CD14-positive monocyte (primary cell): ENCODE results near the gene RAB17. TPM values are rescaled to one million over a fixed set of nuclear protein-coding genes. Genes with fewer than 3 reads are reported as not detected.
A peak's percentile ranks its signal among the peaks of the same experiment; 100 is the strongest.

Experiments used
- DNase-seq, 3 donors: peaks; one replicate each; pipeline ENCODE4 v3.0.0-alpha.2; 2011 to 2022
- H2AFZ ChIP-seq: 2 replicates; pipeline ENCODE4 v1.6.0; 2012; ENCODE audit warnings: mild to moderate bottlenecking, low read depth, low read length, inconsistent platforms; ENCODE audit not compliant: insufficient read depth, poor library complexity, severe bottlenecking
- H3K27ac ChIP-seq, 2 donors: 1 replicate in 1 of 2; 2 replicates in 1 of 2; pipeline ENCODE4 v1.5.1; 2012 to 2013; ENCODE audit warnings: low read length in 2 of 2, control low read depth in 1 of 2, inconsistent platforms in 1 of 2, low read depth in 1 of 2, mild to moderate bottlenecking in 1 of 2
- H3K27me3 ChIP-seq, 2 donors: one replicate each; pipeline versions ENCODE4 v1.6.0 to v1.6.1; 2011 to 2013; ENCODE audit warnings: low read length in 2 of 2; ENCODE audit not compliant: control insufficient read depth in 2 of 2, insufficient read depth in 2 of 2
- H3K36me3 ChIP-seq, 2 donors: replicated peaks in 1 of 2; 1 replicate in 1 of 2; 2 replicates in 1 of 2; pipeline versions ENCODE4 v1.5.1 to v1.6.1; 2012 to 2013; ENCODE audit warnings: low read length in 2 of 2, control low read depth in 1 of 2, inconsistent platforms in 1 of 2, mild to moderate bottlenecking in 1 of 2; ENCODE audit not compliant: insufficient read depth in 2 of 2, control insufficient read depth in 1 of 2
- H3K4me1 ChIP-seq, 2 donors: 1 replicate in 1 of 2; 2 replicates in 1 of 2; pipeline versions ENCODE4 v1.5.1 to v1.6.1; 2012 to 2013; ENCODE audit warnings: low read length in 2 of 2, control low read depth in 1 of 2, inconsistent platforms in 1 of 2, mild to moderate bottlenecking in 1 of 2, moderate library complexity in 1 of 2; ENCODE audit not compliant: insufficient read depth in 2 of 2, control insufficient read depth in 1 of 2
- H3K4me2 ChIP-seq: replicated peaks from 2 replicates; pipeline ENCODE3; 2012; ENCODE audit warnings: low read length, moderate library complexity, mild to moderate bottlenecking; ENCODE audit not compliant: poor library complexity, severe bottlenecking; ENCODE audit errors: extremely low read depth
- H3K4me3 ChIP-seq, 3 experiments: fragments of 200-600 bp in 1 of 3; sonication (generic) in 1 of 3; replicated peaks in 1 of 3; 1 replicate in 2 of 3; 2 replicates in 1 of 3; pipeline ENCODE4 v1.5.1; 2011 to 2013; ENCODE audit warnings: low read length in 3 of 3, mild to moderate bottlenecking in 3 of 3, control low read depth in 2 of 3, low read depth in 2 of 3, inconsistent platforms in 1 of 3, moderate library complexity in 1 of 3
- H3K79me2 ChIP-seq: 2 replicates; pipeline ENCODE4 v1.6.0; 2012; ENCODE audit warnings: mild to moderate bottlenecking, control low read depth, inconsistent platforms, low read length, moderate library complexity; ENCODE audit not compliant: insufficient read depth
- H3K9ac ChIP-seq: 2 replicates; pipeline ENCODE4 v1.6.0; 2017; ENCODE audit warnings: low read length, mild to moderate bottlenecking; ENCODE audit not compliant: insufficient read depth, poor library complexity, severe bottlenecking
- H3K9me3 ChIP-seq, 2 donors: replicated peaks in 1 of 2; 1 replicate in 1 of 2; 2 replicates in 1 of 2; pipeline versions ENCODE4 v1.5.1 to v1.6.1; 2012 to 2013; ENCODE audit warnings: low read length in 2 of 2, control low read depth in 1 of 2; ENCODE audit not compliant: control insufficient read depth in 1 of 2, insufficient read depth in 1 of 2
- H4K20me1 ChIP-seq: 2 replicates; pipeline ENCODE4 v1.6.0; 2012; ENCODE audit warnings: mild to moderate bottlenecking, low read length, control low read depth, moderate library complexity; ENCODE audit not compliant: insufficient read depth
- H3K27ac Mint-ChIP-seq, 7 donors: one replicate each; pipeline ENCODE4 v1.8.0; 2020; ENCODE audit warnings: mild to moderate bottlenecking in 7 of 7, mixed read lengths in 7 of 7, moderate library complexity in 6 of 7, inconsistent platforms in 2 of 7
- H3K27me3 Mint-ChIP-seq, 3 donors: one replicate each; pipeline ENCODE4 v1.8.0; 2021 to 2022; ENCODE audit warnings: low read depth in 3 of 3, mild to moderate bottlenecking in 3 of 3, mixed read lengths in 3 of 3, moderate library complexity in 3 of 3, inconsistent platforms in 1 of 3
- H3K36me3 Mint-ChIP-seq, 2 donors: one replicate each; pipeline ENCODE4 v1.8.0; 2020; ENCODE audit warnings: mixed read lengths in 2 of 2, inconsistent platforms in 1 of 2, mild to moderate bottlenecking in 1 of 2
- H3K4me1 Mint-ChIP-seq: one replicate; pipeline ENCODE4 v1.8.0; 2020; ENCODE audit warnings: mild to moderate bottlenecking, mixed read lengths
- H3K4me3 Mint-ChIP-seq, 2 donors: one replicate each; pipeline ENCODE4 v1.8.0; 2020; ENCODE audit warnings: mild to moderate bottlenecking in 2 of 2, mixed read lengths in 2 of 2, moderate library complexity in 1 of 2
- H3K9me3 Mint-ChIP-seq, 7 donors: one replicate each; pipeline ENCODE4 v1.8.0; 2020 to 2022; ENCODE audit warnings: mixed read lengths in 7 of 7, mild to moderate bottlenecking in 6 of 7, moderate library complexity in 6 of 7, inconsistent platforms in 2 of 7
- CTCF ChIP-seq: fragments of 200-600 bp; IDR thresholded peaks from one replicate; pipeline ENCODE4 v1.8.0; 2022; ENCODE audit warnings: antibody characterized with exemption, mild to moderate bottlenecking
- WGBS: methylation state at CpG from one replicate; pipeline ENCODE4 v1.1.5; 2013; ENCODE audit warnings: missing lambda C conversion rate; ENCODE audit not compliant: insufficient coverage; 5-methylcytosine and 5-hydroxymethylcytosine counted together
- intact Hi-C, 2 donors: fragments of 100-400 bp; cut with micrococcal nuclease; formaldehyde crosslinking; loops; one replicate each; pipeline versions ENCODE4 v1.15.0 to v1.15.1; 2023
- polyA plus RNA-seq, 3 donors: library from polyadenylated mRNA; depleted of rRNA in 1 of 3; unstranded in 2 of 3; stranded (reverse) in 1 of 3; fragments of 300-500 nt in 2 of 3; fragments of >200 nt in 1 of 3; fragmentation: Illumina TruSeq in 2 of 3; gene quantifications; 1 replicate in 2 of 3; 2 replicates in 1 of 3; pipeline ENCODE4 v1.2.3, GENCODE V29; 2012 to 2021

Gene RAB17
- polyA plus RNA-seq, 3 donors, result 0.13 to 0.35 TPM; not detected in 1

DNA sequence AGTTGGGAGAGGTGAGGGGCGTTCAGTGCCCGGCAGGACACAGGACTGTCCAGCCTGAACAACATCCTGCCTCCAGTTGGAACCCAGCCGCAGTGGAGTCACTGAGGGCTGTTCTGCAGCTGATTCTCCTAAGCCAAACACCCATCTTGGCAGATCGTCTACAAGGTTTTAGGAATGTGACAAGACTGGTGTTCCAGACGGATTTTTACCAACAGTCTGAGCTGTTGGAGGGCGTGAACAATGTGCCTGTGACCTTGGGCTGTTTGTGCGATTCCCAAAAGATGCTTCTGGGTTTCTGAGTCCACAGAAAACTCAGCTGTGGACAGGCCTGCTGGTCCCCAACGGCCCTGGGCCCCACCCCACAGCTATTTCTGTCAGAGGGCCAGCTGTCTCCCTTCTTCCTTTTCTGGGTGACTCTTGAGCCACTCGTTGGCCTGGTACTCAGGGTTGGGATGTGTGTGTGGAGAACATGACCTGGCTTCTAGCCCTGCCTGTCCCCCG is 42.6 kb upstream of the RAB17 start:
- Histone ChIP-seq H3K27ac (no peak overlapping the region), H3K4me3 (no peak overlapping the region), H2AFZ (no peak overlapping the region), H3K27me3 (peaks cover 8 to 22% of the 10 kb centered on the region in 2 donors), H3K4me2 (no peak overlapping the region), H3K9me3 (no peaks in the 10 kb centered on the region), H3K36me3 (no peaks in the 10 kb centered on the region), H3K9ac (no peak overlapping the region), H3K79me2 (no peaks in the 10 kb centered on the region), H3K4me1 (peaks cover 9 to 13% of the 10 kb centered on the region in 2 donors), H4K20me1 (peaks cover 4% of the 10 kb centered on the region)
- no peak for TF ChIP-seq CTCF
- 71% methylated on average over 9 of the region's 10 CpGs for WGBS
- Mint-ChIP-seq H3K4me3 (no peak overlapping the region), H3K27me3 (peaks cover 23 to 46% (median 37%) of the 10 kb centered on the region in 3 donors), H3K4me1 (peaks cover 26% of the 10 kb centered on the region), H3K9me3 (peaks cover 4 to 9% (median 7%) of the 10 kb centered on the region in 7 donors), H3K27ac (no peak overlapping the region), H3K36me3 (peaks cover 28 to 34% of the 10 kb centered on the region in 2 donors)
- intact Hi-C loops, result loop anchor here in 1 of 2 donors (5.0 kb wide), 1 partner anchor 34 kb away; no protein-coding TSS in a partner anchor
- DNase-seq, result no peak

- H3K9ac ChIP-seq, result no peak overlapping the region
- no peak overlapping the region for H2AFZ ChIP-seq
- no peak overlapping the region for H3K27ac ChIP-seq
- intact Hi-C loops, result loop anchor here in 1 of 2 donors (5.0 kb wide), 1 partner anchor 35 kb away; no protein-coding TSS in a partner anchor
- no peaks in the 10 kb centered on the region for H3K9me3 ChIP-seq
- WGBS, result 90% methylated on average over 18 of the region's 19 CpGs
- Mint-ChIP-seq H3K4me1 (peaks cover 29% of the 10 kb centered on the region), H3K36me3 (peaks cover 28 to 35% of the 10 kb centered on the region in 2 donors), H3K9me3 (peaks cover 4 to 10% (median 7%) of the 10 kb centered on the region in 7 donors), H3K4me3 (no peak overlapping the region), H3K27ac (peak overlapping the region in 1 of 7 donors; percentile 72), H3K27me3 (peaks cover 23 to 51% (median 36%) of the 10 kb centered on the region in 3 donors)
- H3K4me1 ChIP-seq, result peaks cover 12 to 19% of the 10 kb centered on the region in 2 donors
- peaks cover 4% of the 10 kb centered on the region for H4K20me1 ChIP-seq
- no peak for TF ChIP-seq CTCF
- no peaks in the 10 kb centered on the region for H3K36me3 ChIP-seq
- no peak for DNase-seq
- no peak overlapping the region for H3K4me3 ChIP-seq
- peaks cover 9 to 25% of the 10 kb centered on the region in 2 donors for H3K27me3 ChIP-seq
- no peak overlapping the region for H3K4me2 ChIP-seq
- H3K79me2 ChIP-seq, result no peaks in the 10 kb centered on the region
Measured at GRCh38 chr2:237631801-237632585, 41.5 kb upstream of the RAB17 start.
